NCI-H2029 treated with DMSO at 0.1 percent for 48 hours (cell line): ENCODE measurements around the gene DROSHA.

Source experiments
- DNase-seq: peaks from one replicate; lab custom pipeline; 2025; lab: John Stamatoyannopoulos, UW

The DROSHA gene

DNA sequence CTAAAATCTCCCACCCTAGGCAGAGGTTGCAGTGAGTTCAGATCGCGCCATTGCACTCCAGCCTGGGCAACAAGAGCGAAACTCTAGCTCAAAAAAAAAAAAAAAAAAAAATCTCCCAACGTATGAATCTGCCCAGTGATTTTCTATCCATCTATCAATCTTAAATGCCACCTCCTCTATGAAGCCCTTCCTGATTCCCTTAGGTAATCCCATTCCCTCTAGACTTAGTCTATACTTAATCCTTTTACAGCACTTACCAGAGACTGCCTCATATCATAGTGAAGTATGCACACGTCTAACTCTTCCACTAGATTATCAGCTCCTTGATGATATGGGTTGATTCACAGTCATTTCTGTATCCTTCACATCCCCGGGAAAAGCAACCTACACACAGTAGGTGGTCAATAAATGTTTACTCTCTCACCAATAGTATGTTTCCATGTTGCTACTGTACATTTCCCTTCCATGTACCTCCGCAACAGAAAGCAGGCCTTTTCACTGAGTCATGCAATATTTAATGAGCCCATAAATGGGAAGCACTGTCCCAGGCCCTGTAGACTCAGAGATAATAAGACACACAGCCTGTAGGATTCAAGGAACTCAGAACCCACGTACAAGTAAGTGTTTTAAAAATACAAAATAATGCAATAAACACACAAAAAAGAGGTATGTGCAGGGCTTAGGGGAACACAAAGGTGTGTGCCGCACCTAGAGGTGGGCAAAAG, 1.2 kb downstream of the DROSHA start:
- no peak for DNase-seq

DNA sequence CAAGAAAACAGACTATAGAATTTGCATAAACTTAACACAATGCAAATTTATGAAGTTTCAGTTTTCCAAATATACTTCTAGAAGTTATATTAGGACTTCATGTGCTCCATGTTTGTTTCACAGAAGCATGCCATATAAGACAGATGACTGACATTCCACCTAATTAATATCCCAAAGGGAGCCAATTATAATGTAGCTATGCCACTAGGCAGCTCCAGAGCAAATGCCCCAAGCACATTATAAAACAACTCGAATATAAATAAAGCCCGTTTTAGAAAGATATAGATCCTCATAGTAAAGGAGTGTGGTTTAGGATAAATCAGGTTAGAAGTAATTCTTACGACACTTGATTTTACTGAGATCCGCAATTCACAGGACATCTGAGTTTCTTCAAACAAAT, 8.9 kb downstream of the DROSHA start:
- no peak for DNase-seq

DNA sequence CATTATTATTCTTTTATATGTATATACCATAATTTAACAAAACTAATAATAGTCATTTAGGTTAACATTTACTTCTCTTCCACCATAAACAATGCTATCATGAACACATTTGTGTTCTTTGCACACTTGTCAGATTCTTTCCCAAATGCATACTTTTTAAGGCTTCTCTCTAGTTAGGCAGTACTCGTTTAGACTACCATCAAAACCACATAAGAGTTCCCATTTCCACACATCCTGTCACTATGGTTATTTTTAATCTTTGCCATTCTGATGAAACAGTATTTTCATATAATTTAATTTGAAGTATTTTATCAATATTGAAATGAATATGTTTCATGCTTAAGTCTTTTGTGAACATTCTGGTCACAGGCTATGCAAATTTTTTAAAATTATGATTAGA, 15.1 kb downstream of the DROSHA start:
- DNase-seq, result no peak

DNA sequence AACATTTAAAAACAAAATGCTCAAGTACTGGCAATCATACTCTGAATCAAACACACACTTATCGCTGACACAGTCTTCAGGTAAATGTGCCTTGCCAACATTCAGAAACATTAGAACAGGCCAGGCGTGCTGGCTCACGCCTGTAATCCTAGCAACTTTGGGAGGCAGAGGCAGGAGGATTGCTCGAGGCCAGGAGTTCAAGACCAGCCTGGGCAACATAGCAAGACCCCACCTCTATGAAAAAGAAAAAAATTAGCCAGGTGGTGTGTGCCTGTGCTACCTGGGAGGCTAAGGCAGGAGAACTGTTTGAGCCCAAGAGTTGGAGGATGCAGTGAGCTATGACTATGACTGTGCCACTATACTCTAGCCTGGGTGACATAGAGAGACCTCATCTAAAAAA, 20.6 kb downstream of the DROSHA start:
- DNase-seq, result no peak

DNA sequence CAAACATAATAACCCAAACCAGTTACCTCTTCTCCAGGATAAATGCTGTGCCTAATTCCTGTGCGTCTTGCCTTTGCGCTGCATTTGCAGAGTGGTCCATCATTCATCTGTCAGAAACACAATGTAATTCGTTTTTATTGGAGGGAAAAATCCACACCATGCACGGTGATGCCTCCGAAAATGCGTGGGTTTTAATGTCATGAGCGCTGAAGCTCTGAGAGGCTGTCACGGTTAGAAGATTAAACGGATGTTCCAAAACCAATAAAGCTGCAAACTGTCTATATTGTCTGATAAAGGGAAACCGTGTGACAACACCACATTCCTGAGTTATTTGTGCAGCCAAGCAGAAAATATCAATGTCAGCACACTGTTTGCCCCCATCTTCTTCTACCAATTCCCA, 27.4 kb downstream of the DROSHA start:
- DNase-seq, result no peak

- no peak for DNase-seq
Observed at GRCh38 chr5:31502506-31502905, 29.4 kb downstream of the DROSHA start.

GRCh38 chr5:31500256-31500655, 31.6 kb downstream of the DROSHA start:
- DNase-seq, result no peak

DNA sequence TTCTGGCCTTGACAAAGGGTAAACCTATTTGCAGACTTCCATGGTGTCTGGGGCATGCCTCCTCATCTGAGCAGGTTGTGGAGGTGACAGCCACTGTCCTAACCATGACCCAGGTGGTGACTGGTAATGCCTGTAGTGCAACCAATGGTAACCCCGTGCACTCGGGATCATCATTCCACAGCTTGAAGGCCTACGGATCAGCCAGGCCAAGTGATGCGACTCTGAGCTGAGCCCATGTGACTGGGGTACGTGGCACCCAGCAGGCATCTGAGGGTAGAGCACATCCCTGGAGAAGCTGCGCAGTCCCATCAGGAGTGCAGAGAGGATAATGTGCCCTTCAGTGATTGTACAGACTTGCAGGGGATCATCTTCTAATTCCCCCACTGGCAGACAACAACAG, 35.0 kb downstream of the DROSHA start:
- no peak for DNase-seq

DNA sequence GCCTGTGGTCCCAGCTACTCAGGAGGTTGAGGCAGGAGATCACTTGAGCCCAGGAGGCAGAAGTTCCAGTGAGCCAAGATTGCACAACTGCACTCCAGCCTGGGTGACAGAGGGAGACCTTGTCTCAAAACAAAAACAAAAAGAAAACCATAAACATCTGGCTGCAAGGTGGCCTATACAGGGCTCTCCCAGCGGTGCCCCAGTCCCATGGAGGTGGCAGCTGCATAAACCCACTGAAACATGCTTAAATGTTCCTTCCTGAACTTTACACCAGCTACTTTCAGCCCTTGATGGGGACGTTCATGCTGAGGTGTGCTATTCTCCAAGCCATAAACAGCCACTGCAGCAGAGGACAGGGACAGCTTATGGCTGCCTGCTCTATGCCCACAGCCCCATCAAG, 35.6 kb downstream of the DROSHA start:
- no peak for DNase-seq

DNA sequence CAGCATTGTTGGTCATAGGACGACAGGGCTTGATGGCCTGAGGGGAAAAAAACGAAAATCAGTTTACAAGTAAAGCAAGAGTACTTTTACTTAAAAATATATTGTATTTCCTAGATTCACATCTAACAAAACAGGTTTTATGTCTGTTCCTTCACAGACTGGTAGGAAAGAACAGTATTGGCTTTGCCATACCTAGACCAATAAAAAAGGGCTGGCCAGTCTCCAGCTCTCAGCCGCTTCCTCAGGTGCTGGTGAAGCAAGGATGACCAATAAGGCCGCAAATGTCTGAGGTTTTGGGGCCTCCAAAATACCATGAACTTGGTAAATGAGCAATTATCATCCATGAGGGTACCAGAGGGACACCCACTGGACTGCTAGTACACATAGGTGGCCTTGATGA, 36.6 kb downstream of the DROSHA start:
- DNase-seq, result no peak

DNA sequence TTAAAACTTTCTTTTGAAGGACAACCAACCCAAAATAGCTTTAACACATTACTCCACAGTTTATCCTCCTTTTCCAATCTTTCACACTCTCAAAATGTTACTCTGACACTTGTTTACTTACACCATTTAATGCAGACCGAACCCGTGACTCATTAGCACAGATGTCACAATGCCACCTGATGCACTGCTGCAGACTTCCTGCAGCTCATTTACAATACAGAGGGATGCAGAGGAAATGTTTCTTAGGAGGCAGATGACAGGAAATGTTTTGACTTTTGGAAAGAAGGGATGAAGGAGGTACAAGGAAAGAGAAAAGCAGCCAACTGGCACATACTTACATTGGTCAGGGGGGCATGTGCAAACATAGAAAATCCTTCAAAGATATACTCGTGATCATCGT, 39.0 kb downstream of the DROSHA start:
- DNase-seq, result no peak

- no peak for DNase-seq
Observed at GRCh38 chr5:31487506-31487905, 44.4 kb downstream of the DROSHA start.

DNA sequence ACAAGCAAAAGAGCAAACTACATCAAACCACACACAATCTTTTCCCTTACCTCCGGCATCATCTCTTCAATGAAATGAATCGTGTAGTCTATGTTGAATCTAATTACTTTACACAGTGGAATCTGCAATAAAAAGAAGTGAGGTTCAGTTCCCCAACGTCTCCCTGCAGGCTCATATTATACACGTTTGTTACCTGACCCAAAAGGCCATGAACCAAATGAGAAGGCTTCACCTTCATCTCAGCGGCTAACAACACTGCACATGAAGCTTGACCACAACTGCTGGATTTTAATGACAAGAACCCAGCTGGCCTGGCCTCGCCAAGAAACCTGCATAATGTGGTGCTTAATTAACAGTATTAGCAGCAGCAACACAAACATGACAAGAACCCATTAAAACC, 45.5 kb downstream of the DROSHA start:
- DNase-seq, result no peak

DNA sequence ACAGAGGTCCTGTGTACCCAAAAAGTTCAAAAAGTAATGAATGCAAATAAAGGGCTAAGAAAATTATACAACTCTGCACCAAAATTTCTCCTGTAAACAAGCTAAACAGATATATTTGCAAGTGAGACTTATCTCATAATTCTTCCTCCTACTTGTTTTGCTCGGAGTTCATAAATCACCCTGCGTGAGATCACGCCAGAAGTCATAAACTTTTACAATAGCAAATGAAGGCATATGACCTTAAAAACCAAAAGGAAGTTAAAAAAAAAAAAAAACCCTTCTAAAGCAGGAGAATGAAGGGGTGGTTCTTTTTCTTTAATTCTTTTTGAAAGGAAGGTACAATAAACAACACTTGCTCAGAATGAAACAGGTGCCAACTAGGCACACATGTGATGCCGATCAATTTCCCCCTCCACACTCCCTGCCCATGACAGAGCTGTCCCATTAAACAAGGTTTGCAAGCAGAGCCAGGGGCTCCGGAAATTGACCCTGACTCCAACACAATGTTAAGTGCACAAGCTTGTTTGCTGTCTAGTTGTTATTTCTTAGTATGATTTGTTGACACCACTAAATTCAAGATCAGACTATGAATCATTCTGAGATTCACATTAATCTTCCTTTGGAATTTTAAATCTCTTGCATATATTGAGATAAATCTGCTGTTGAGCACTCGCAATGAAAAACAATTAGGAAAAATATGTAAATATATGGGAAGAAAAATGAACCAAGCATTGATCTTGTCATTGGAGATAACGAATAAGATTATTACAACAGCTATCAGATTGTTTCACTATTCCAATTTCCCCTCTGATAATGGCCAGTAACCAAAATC, 46.3 kb downstream of the DROSHA start:
- DNase-seq, result no peak

DNA sequence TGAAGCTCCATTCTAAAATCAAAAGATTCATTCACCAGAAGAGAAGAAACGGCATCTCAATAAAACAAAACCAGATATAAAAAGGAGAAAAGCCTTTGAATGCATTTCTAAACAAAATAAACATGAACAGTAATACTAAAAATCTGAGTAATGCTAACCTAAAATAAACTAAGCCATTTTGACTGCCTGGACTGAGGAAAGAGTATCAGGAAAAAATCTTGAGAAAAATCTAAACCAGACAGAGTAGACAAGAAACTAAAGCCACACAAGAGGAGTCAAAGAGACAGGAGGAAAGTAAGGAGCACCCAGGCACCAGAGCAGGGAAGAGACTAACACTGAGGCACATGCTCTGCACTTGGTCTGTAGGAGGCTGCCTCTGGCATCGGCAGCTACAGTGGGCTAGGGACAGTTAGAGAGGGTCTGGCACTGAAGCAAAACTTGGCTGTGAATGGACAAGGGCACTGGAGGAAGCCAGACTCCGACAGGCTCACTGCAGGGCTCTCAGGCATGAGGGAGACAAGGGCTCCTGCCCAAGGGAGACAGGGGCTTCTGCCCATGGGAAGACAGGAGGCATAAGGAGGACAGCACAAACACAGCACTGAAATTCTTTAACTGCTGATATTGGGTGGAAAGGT, 50.2 kb downstream of the DROSHA start:
- DNase-seq, result no peak

DNA sequence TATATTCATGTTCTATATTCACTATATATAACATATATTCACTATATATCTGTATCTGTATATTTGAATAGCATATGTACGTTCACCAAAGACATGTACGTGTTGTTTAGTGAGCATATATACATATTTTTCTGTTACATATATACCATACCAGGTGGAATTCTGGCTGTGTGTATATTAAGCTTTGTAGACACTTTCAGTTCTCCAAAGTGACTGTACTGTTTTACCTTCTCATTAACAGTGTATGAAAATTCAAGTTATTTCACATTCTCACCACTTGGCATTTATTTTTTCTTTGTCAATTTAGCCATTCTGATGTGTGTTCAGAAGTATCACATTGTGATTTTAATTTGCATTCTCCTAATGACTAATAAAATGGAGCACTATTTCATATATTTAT, 52.2 kb downstream of the DROSHA start:
- no peak for DNase-seq

DNA sequence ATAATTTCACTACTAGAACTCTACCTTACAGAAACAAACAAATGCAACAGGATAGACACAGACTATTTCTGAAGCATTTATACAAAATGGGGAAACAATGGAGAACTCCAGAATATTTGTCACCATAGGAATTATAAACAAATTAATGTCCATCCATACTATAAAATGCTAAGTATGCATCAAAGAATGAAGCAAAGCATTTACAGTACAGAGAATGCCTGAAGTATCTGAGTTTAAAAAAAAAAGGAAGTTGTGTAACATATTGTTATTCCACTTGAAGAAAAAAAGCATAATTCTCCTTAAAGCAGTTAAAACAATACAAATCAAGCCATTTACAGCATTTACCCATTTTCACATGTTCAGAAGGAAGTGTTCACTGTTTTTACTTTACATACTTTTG, 53.0 kb downstream of the DROSHA start:
- DNase-seq, result no peak

DNA sequence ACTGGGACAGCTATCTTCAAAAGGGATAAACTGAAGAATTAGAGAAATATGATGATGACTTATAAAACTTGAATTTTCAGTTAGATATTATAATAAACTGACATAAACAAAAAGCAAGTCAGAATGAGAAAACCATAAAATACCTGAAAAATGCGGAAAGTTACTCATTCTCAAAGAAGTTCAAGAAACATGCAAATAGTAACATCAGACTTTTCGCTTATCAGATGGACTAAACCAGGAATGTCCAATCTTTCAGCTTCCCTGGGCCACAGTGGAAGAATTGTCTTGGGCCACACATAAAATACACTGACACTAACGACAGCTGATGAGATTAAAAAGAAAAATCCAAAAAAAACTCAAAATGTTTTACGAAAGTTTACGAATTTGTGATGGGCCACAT, 53.9 kb downstream of the DROSHA start:
- no peak for DNase-seq

- DNase-seq, result no peak
Observed at GRCh38 chr5:31477516-31477915, 54.4 kb downstream of the DROSHA start.

- no peak for DNase-seq
Observed at GRCh38 chr5:31476738-31477141, 55.2 kb downstream of the DROSHA start.

- no peak for DNase-seq
Observed at GRCh38 chr5:31471916-31472315, 60.0 kb downstream of the DROSHA start.

- no peak for DNase-seq
Observed at GRCh38 chr5:31471040-31471439, 60.9 kb downstream of the DROSHA start.

DNA sequence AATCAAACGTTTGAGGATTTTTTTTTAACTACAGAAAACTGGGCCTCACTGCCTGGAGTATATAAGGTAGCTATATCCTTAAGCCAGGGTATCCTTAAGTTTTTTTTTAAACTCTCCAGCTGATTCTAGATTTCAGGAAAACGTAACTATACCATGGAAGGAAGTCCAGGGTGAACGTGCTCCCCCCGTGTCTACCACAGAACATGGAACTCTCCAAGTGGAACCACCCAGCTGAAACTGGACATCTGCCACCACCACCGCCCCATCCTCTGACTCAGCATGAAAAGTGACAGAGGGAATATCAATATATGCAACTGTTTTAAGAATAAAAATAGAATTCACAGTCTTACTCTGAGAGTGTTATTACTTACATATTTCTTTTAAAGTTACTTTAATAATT, 61.3 kb downstream of the DROSHA start:
- no peak for DNase-seq
